ENCODE results near the gene HSPA6. TPM values are rescaled to one million over a fixed set of nuclear protein-coding genes. Genes with fewer than 3 reads are reported as not detected.
"Not testable (repeated sequence)": the region's sequence is repeated elsewhere in the genome, so short reads cannot be mapped to it uniquely, and the experiment has no call there.

The HSPA6 gene
- total and polyA plus RNA-seq, 2 donors (not counting 1 experiment from before 2014, with no cell fraction given) = 8.5 to 11.2 TPM

DNA sequence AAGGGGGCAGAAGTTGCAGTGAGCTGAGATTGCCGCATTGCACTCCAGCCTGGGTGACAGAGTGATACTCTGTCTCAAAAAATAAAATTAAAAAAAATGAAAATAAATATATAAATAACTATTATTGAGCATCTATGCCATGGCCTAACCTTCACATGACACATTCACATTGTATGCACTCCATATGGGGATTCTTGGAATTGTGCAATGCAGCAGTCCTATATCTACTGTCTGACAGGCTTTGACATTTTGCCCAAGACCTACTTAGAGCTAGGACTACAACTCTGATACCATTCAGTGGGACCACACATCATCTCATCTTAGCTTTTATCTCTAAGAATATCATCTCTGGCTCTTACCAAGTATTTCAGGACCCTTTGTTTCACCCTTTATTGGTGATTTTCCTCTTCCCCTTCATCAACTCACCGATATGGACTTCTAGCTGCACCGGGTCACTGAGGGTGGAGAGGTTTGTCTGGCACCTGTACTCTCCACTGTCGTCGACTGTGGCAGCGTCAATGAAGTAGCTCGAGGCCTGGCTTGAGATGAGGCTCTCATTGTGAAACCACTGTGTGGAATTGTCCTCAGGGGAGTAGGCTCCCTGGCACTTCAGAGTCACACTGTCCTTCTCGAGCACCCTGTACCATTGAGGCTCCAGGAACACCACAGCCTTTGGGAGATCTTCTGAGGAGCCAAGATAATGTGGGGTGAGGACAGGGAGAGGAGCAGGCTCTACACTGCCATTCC is 23.8 kb downstream of the HSPA6 start:
- POLR2A ChIA-PET; H3K4me2 ChIP-seq (replicated peaks; ENCODE audit: low read depth, low read length, poor library complexity, severe bottlenecking); DNase-seq; H3K27me3 Mint-ChIP-seq; H3K27ac Mint-ChIP-seq; H3K4me3 Mint-ChIP-seq; H3K79me2 ChIP-seq (ENCODE audit: control insufficient read depth, insufficient read depth, low read length); H3K27me3 ChIP-seq (replicated peaks in 1 of 4; ENCODE audit: control extremely low read depth in 1 of 4, control insufficient read depth in 3 of 4, insufficient read depth in 4 of 4, low read length in 3 of 4); ATAC-seq (ENCODE audit: low read depth); H3K9me3 ChIP-seq (ENCODE audit: control extremely low read depth in 1 of 3, control insufficient read depth in 2 of 3, insufficient read depth in 1 of 3, low read length in 2 of 3); H3K27ac ChIP-seq (ENCODE audit: low read length in 2 of 2); H3K36me3 ChIP-seq (replicated peaks in 1 of 2; ENCODE audit: control extremely low read depth in 1 of 2, control insufficient read depth in 1 of 2, extremely low read depth in 1 of 2, insufficient read depth in 2 of 2, low read length in 1 of 2); H2AFZ ChIP-seq (ENCODE audit: insufficient read depth, low read depth, low read length, poor library complexity, severe bottlenecking); intact Hi-C loops (cut with micrococcal nuclease); H3K4me3 ChIP-seq (ENCODE audit: control extremely low read depth in 1 of 5, extremely low read depth in 1 of 5, insufficient read depth in 1 of 5, low read depth in 2 of 5, low read length in 4 of 5); H3K9me3 Mint-ChIP-seq (ENCODE audit: insufficient read depth); H3K9ac ChIP-seq (ENCODE audit: low read length); H4K20me1 ChIP-seq (ENCODE audit: control insufficient read depth, insufficient read depth, low read length, poor library complexity, severe bottlenecking): not testable (repeated sequence)
- 100% methylated on average over 1 of the region's 8 CpGs for WGBS (ENCODE audit: insufficient coverage)
- CTCF ChIA-PET = interaction anchor here (1.2 kb wide), 1 partner anchor 193 kb away, joined by 3 read pairs; no protein-coding TSS in a partner anchor
- H3K4me1 Mint-ChIP-seq = peaks cover 17% of the 10 kb centered on the region
- H3K4me1 ChIP-seq (ENCODE audit: control insufficient read depth in 2 of 2, insufficient read depth in 2 of 2, low read length in 2 of 2) = peaks cover 2 to 17% of the 10 kb centered on the region in 2 donors

DNA sequence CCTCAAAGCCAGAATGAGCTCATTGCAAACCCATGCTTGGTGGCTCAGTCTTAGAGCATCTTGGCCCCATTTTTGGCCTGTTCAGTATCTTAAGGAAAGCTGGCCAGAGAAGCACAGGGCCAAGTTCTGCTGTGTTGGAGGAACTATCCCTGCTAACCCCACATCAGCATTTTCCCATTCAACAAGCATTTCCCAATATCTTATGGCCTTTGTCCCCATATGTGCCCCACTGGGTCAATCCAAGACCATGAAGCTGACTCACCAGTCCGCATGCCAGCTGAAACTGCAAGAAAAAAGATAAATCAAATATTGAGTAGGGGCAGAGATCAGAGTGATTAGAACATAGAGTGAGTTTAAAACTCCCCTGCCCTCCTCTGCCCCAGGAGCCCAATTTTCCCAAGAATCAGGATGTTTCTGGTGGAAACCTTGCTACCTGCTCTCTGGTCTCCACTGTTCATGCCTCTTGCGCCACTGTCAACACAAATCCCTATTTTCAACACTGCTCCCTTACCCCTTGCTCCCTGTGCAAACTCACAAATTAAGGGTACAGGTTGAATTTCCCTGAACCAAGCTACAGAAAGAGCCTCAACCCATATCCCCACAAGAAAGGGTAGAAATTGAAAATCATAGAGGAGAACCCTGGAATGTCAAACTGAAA is 24.5 kb downstream of the HSPA6 start:
- H3K27ac Mint-ChIP-seq; H3K9me3 ChIP-seq (ENCODE audit: control extremely low read depth in 1 of 3, control insufficient read depth in 2 of 3, insufficient read depth in 1 of 3, low read length in 2 of 3); H3K9ac ChIP-seq (ENCODE audit: low read length); H3K27me3 Mint-ChIP-seq; intact Hi-C loops (cut with micrococcal nuclease); CTCF ChIA-PET; H3K27me3 ChIP-seq (replicated peaks in 1 of 4; ENCODE audit: control extremely low read depth in 1 of 4, control insufficient read depth in 3 of 4, insufficient read depth in 4 of 4, low read length in 3 of 4); H3K36me3 ChIP-seq (replicated peaks in 1 of 2; ENCODE audit: control extremely low read depth in 1 of 2, control insufficient read depth in 1 of 2, extremely low read depth in 1 of 2, insufficient read depth in 2 of 2, low read length in 1 of 2); DNase-seq; H3K4me3 ChIP-seq (ENCODE audit: control extremely low read depth in 1 of 5, extremely low read depth in 1 of 5, insufficient read depth in 1 of 5, low read depth in 2 of 5, low read length in 4 of 5); H3K79me2 ChIP-seq (ENCODE audit: control insufficient read depth, insufficient read depth, low read length); ATAC-seq (ENCODE audit: low read depth); H3K9me3 Mint-ChIP-seq (ENCODE audit: insufficient read depth); H3K4me3 Mint-ChIP-seq; H3K4me2 ChIP-seq (replicated peaks; ENCODE audit: low read depth, low read length, poor library complexity, severe bottlenecking); POLR2A ChIA-PET; H4K20me1 ChIP-seq (ENCODE audit: control insufficient read depth, insufficient read depth, low read length, poor library complexity, severe bottlenecking); H3K27ac ChIP-seq (ENCODE audit: low read length in 2 of 2); H2AFZ ChIP-seq (ENCODE audit: insufficient read depth, low read depth, low read length, poor library complexity, severe bottlenecking): not testable (repeated sequence)
- WGBS (ENCODE audit: insufficient coverage) = no CpG with 5 or more reads among the region's 2 CpGs
- H3K4me1 Mint-ChIP-seq = peaks cover 15% of the 10 kb centered on the region
- H3K4me1 ChIP-seq (ENCODE audit: control insufficient read depth in 2 of 2, insufficient read depth in 2 of 2, low read length in 2 of 2) = peaks cover 2 to 17% of the 10 kb centered on the region in 2 donors
